ENCODE results near the gene RBM47. TPM values are rescaled to one million over a fixed set of nuclear protein-coding genes. Genes with fewer than 3 reads are reported as not detected.
"Not testable (repeated sequence)": the region's sequence is repeated elsewhere in the genome, so short reads cannot be mapped to it uniquely, and the experiment has no call there.

Gene RBM47
- total RNA-seq, 1 donor from 2014 or later = 31.6 TPM

GRCh38 chr4:40562208-40562607, 67.5 kb downstream of the RBM47 start:
- no peak for DNase-seq

- DNase-seq = not testable (repeated sequence)
Observed at GRCh38 chr4:40561543-40562177, 68.0 kb downstream of the RBM47 start.

GRCh38 chr4:40559585-40560465, 69.8 kb downstream of the RBM47 start:
- no peak for DNase-seq

GRCh38 chr4:40557736-40558135, 71.9 kb downstream of the RBM47 start:
- no peak for DNase-seq

- DNase-seq = no peak
Observed at GRCh38 chr4:40555176-40555900, 74.3 kb downstream of the RBM47 start.

- DNase-seq = not testable (repeated sequence)
Observed at GRCh38 chr4:40554641-40555040, 75.0 kb downstream of the RBM47 start.

- DNase-seq = no peak
Observed at GRCh38 chr4:40553995-40554394, 75.7 kb downstream of the RBM47 start.

- DNase-seq = no peak
Observed at GRCh38 chr4:40552536-40552935, 77.1 kb downstream of the RBM47 start.

GRCh38 chr4:40551568-40552136, 78.0 kb downstream of the RBM47 start:
- DNase-seq = not testable (repeated sequence)

- DNase-seq = peak; percentile 44
Observed at GRCh38 chr4:40550948-40551462, 78.7 kb downstream of the RBM47 start.

- DNase-seq = no peak
Observed at GRCh38 chr4:40550196-40550595, 79.5 kb downstream of the RBM47 start.

- no peak for DNase-seq
Observed at GRCh38 chr4:40548256-40548655, 81.4 kb downstream of the RBM47 start.

GRCh38 chr4:40547789-40548132, 81.9 kb downstream of the RBM47 start:
- DNase-seq = no peak

- DNase-seq = no peak
Observed at GRCh38 chr4:40546969-40547788, 82.5 kb downstream of the RBM47 start.

- DNase-seq = no peak
Observed at GRCh38 chr4:40546506-40546905, 83.2 kb downstream of the RBM47 start.

GRCh38 chr4:40545487-40545886, 84.2 kb downstream of the RBM47 start:
- DNase-seq = not testable (repeated sequence)

GRCh38 chr4:40544221-40544620, 85.4 kb downstream of the RBM47 start:
- no peak for DNase-seq

GRCh38 chr4:40540800-40541199, 88.9 kb downstream of the RBM47 start:
- DNase-seq = no peak

- DNase-seq = no peak
Observed at GRCh38 chr4:40536032-40536431, 93.6 kb downstream of the RBM47 start.

GRCh38 chr4:40531636-40532023, 98.0 kb downstream of the RBM47 start:
- no peak for DNase-seq

GRCh38 chr4:40530961-40531635, 98.6 kb downstream of the RBM47 start:
- DNase-seq = no peak
